ENCODE data around the gene ISG20. TPM values are rescaled to one million over a fixed set of nuclear protein-coding genes. Genes with fewer than 3 reads are reported as not detected.
"Not testable (repeated sequence)": the region's sequence is repeated elsewhere in the genome, so short reads cannot be mapped to it uniquely, and the experiment has no call there.

The ISG20 gene
- total and polyA plus RNA-seq, 2 of the 8 experiments (the other 6 are each of a cell fraction or from before 2014, with no cell fraction given) = 2.9 to 5.2 TPM

- not testable (repeated sequence) for H4K91ac ChIP-seq (replicated peaks; ENCODE audit: insufficient read length, low read length); H3K4me3 ChIP-seq (ENCODE audit: extremely low read depth in 1 of 4, insufficient read depth in 2 of 4, low read depth in 3 of 4, low read length in 4 of 4); H2AK5ac ChIP-seq (ENCODE audit: low read depth, low read length); H3K9me3 ChIP-seq (ENCODE audit: insufficient read depth in 2 of 2, low read depth in 1 of 2, low read length in 1 of 2); DNase-seq (ENCODE audit: low read depth in 1 of 2, low spot score in 2 of 2); H3K23ac ChIP-seq (ENCODE audit: insufficient read length); H3K4ac ChIP-seq (replicated peaks; ENCODE audit: insufficient read length, low read depth, low read length); H3K14ac ChIP-seq (ENCODE audit: insufficient read length); H3K4me1 ChIP-seq (replicated peaks in 1 of 4; ENCODE audit: control insufficient read depth in 3 of 4, insufficient read depth in 4 of 4, low read length in 3 of 4); H3K4me2 ChIP-seq (ENCODE audit: insufficient read depth in 1 of 2, low read depth in 2 of 2, low read length in 2 of 2); H3K18ac ChIP-seq (ENCODE audit: extremely low read depth, low read length); H2BK120ac ChIP-seq (replicated peaks; ENCODE audit: low read depth, low read length); H4K8ac ChIP-seq (ENCODE audit: extremely low read depth, insufficient read depth, low read length); H2BK15ac ChIP-seq (ENCODE audit: low read length); H2BK12ac ChIP-seq (ENCODE audit: low read depth, low read length); H4K5ac ChIP-seq (ENCODE audit: insufficient read length, low read depth, low read length); H3K27me3 ChIP-seq (replicated peaks in 1 of 4; ENCODE audit: control insufficient read depth in 3 of 4, extremely low read depth in 1 of 4, insufficient read depth in 3 of 4, low read length in 3 of 4); H3K23me2 ChIP-seq (ENCODE audit: low read depth, low read length); FAIRE-seq; H2BK5ac ChIP-seq (ENCODE audit: low read depth, low read length); H2BK20ac ChIP-seq (ENCODE audit: low read length); H3K27ac ChIP-seq (ENCODE audit: low read depth, low read length); H2AFZ ChIP-seq (ENCODE audit: low read length); H3K56ac ChIP-seq (replicated peaks; ENCODE audit: insufficient read length, low read depth, low read length); H3K9ac ChIP-seq (replicated peaks in 1 of 4; ENCODE audit: extremely low read depth in 1 of 4, low read depth in 3 of 4, low read length in 3 of 4)
- ChIA-PET CTCF (ENCODE audit: partially characterized antibody) (interaction anchor here (0.6 to 2.2 kb wide), 8 partner anchors 9 to 1239 kb away, joined by 3 to 11 read pairs (median 4); partner anchors contain the start of gene AEN), POLR2A (ENCODE audit: partially characterized antibody) (interaction anchor here (0.6 to 5.9 kb wide), 6 partner anchors 7 to 314 kb away, joined by 3 to 52 read pairs (median 5); partner anchors contain the start of gene AEN)
- Histone ChIP-seq H4K20me1 (replicated peaks in 1 of 2; ENCODE audit: control insufficient read depth in 1 of 2, insufficient read depth in 2 of 2, low read length in 2 of 2) (peaks cover 38 to 41% of the 10 kb centered on the region in 2 experiments), H3K79me1 (ENCODE audit: low read depth, low read length) (peaks cover 25% of the 10 kb centered on the region; the same call in 1 of the 2 replicates), H3K36me3 (ENCODE audit: control insufficient read depth in 2 of 4, insufficient read depth in 4 of 4, low read length in 3 of 4) (peaks cover 36 to 66% (median 45%) of the 10 kb centered on the region in 4 experiments), H3K79me2 (ENCODE audit: control insufficient read depth in 1 of 2, insufficient read depth in 2 of 2, low read length in 2 of 2) (peaks cover 6 to 20% of the 10 kb centered on the region in 2 experiments)
- WGBS, 2 experiments (ENCODE audit: extremely low coverage in 1 of 2, insufficient coverage in 1 of 2, insufficient read length in 1 of 2, insufficient replicate concordance in 2 of 2, low coverage in 1 of 2, low lambda C conversion rate in 2 of 2, missing lambda C conversion rate in 1 of 2) = 88% methylated on average over 7 of the region's 7 CpGs; no CpG with 5 or more reads in 1 of the 2 experiments
These were observed 6.0 kb upstream of the ISG20 start for GRCh38 chr15:88632797-88633196.
